DOHH2 (cell line): ENCODE results near the gene SNCB.
A peak's percentile ranks its signal among the peaks of the same experiment; 100 is the strongest.

Experiments used
- H3F3A ChIP-seq: fragments of 200-600 bp; sonication (generic), shearing (Covaris generic); 2 replicates; pipeline ENCODE4 v1.6.0; 2016; ENCODE audit warnings: antibody characterized with exemption, mild to moderate bottlenecking; ENCODE audit not compliant: control insufficient read depth, insufficient read depth
- H3K27ac ChIP-seq: fragments of 200-600 bp; sonication (generic); 2 replicates; pipeline ENCODE4 v1.5.1; 2014; ENCODE audit warnings: low read depth, mild to moderate bottlenecking, low read length, moderate library complexity
- H3K27me3 ChIP-seq: fragments of 200-600 bp; sonication (generic); 2 replicates; pipeline ENCODE4 v1.6.1; 2014; ENCODE audit warnings: mild to moderate bottlenecking, low read length, mixed read lengths; ENCODE audit not compliant: control insufficient read depth
- H3K36me3 ChIP-seq: fragments of 200-600 bp; sonication (generic); 2 replicates; pipeline ENCODE4 v1.6.1; 2014; ENCODE audit warnings: mild to moderate bottlenecking, low read length, moderate library complexity, mixed read lengths; ENCODE audit not compliant: control insufficient read depth
- H3K4me1 ChIP-seq: fragments of 200-600 bp; sonication (generic); 2 replicates; pipeline ENCODE4 v1.6.1; 2014; ENCODE audit warnings: mild to moderate bottlenecking, low read length, mixed read lengths; ENCODE audit not compliant: control insufficient read depth
- H3K4me2 ChIP-seq: fragments of 200-600 bp; sonication (generic); 2 replicates; pipeline ENCODE4 v1.6.0; 2014; ENCODE audit warnings: mild to moderate bottlenecking, low read length, moderate library complexity
- H3K4me3 ChIP-seq: fragments of 200-600 bp; sonication (generic); 2 replicates; pipeline ENCODE4 v1.5.1; 2014; ENCODE audit warnings: mild to moderate bottlenecking, low read length, mixed read lengths
- H3K79me2 ChIP-seq: fragments of 200-600 bp; sonication (generic); 2 replicates; pipeline ENCODE4 v1.6.1; 2014; ENCODE audit warnings: mild to moderate bottlenecking, low read length, mixed read lengths; ENCODE audit not compliant: control insufficient read depth
- H3K9me2 ChIP-seq: fragments of 200-600 bp; sonication (generic); replicated peaks from 2 replicates; pipeline ENCODE4 v1.6.1; 2014; ENCODE audit warnings: mild to moderate bottlenecking, low read length, mixed read lengths; ENCODE audit not compliant: control insufficient read depth
- H3K9me3 ChIP-seq: fragments of 200-600 bp; sonication (generic); 2 replicates; pipeline ENCODE4 v1.6.1; 2014; ENCODE audit warnings: antibody characterized with exemption, low read length, mixed read lengths; ENCODE audit not compliant: control insufficient read depth, insufficient read depth
- H4K20me1 ChIP-seq: fragments of 200-600 bp; sonication (generic); 2 replicates; pipeline ENCODE4 v1.6.0; 2014; ENCODE audit warnings: low read depth, mild to moderate bottlenecking, antibody characterized with exemption, low read length, moderate library complexity; ENCODE audit not compliant: control insufficient read depth, insufficient read depth
- CTCF ChIP-seq: fragments of 200-600 bp; sonication (generic); IDR thresholded peaks from one replicate; pipeline ENCODE4 v1.5.1; 2014; ENCODE audit warnings: antibody characterized with exemption, mild to moderate bottlenecking, low read depth, low read length; ENCODE audit not compliant: poor library complexity, severe bottlenecking
- EZH2phosphoT487 ChIP-seq: fragments of 200-600 bp; sonication (generic); IDR thresholded peaks from 2 replicates; pipeline ENCODE4 v1.6.1; 2017; ENCODE audit warnings: borderline replicate concordance, mild to moderate bottlenecking, antibody characterized with exemption, low read length, moderate library complexity, mixed read lengths

The SNCB gene

GRCh38 chr5:176630681-176631222 lies 418 bp upstream of the SNCB start:
- no peaks in the 10 kb centered on the region for H3K79me2 ChIP-seq
- H4K20me1 ChIP-seq, result no peaks in the 10 kb centered on the region
- H3K9me3 ChIP-seq, result no peaks in the 10 kb centered on the region
- peak overlapping the region; percentile 75 for H3K4me2 ChIP-seq
- H3K4me1 ChIP-seq, result peaks cover 91% of the 10 kb centered on the region
- no peaks in the 10 kb centered on the region for H3K9me2 ChIP-seq
- peaks cover 8% of the 10 kb centered on the region for H3K27me3 ChIP-seq
- H3K4me3 ChIP-seq, result peak overlapping the region; percentile 72
- 0 out of 2 replicates have a peak, but pooled peaks cover 6% of the 10 kb centered on the region for H3F3A ChIP-seq
- no peak for TF ChIP-seq EZH2phosphoT487
- no peak for TF ChIP-seq CTCF
- peak overlapping the region; percentile 36 for H3K27ac ChIP-seq
- no peaks in the 10 kb centered on the region for H3K36me3 ChIP-seq

GRCh38 chr5:176629317-176629852 lies 949 bp downstream of the SNCB start:
- H3K9me2 ChIP-seq, result no peaks in the 10 kb centered on the region
- H3K4me2 ChIP-seq, result peak overlapping the region; percentile 75
- no peaks in the 10 kb centered on the region for H3K79me2 ChIP-seq
- H3K27me3 ChIP-seq, result peaks cover 8% of the 10 kb centered on the region
- no peak for TF ChIP-seq CTCF
- no peak for TF ChIP-seq EZH2phosphoT487
- no peaks in the 10 kb centered on the region for H3K9me3 ChIP-seq
- peak overlapping the region; percentile 72 for H3K4me3 ChIP-seq
- H3K36me3 ChIP-seq, result no peaks in the 10 kb centered on the region
- H4K20me1 ChIP-seq, result no peaks in the 10 kb centered on the region
- H3K27ac ChIP-seq, result no peak overlapping the region
- H3K4me1 ChIP-seq, result peaks cover 85% of the 10 kb centered on the region
- 0 out of 2 replicates have a peak, but pooled peaks cover 7% of the 10 kb centered on the region for H3F3A ChIP-seq

GRCh38 chr5:176628406-176629228 lies 1.7 kb downstream of the SNCB start:
- H3K27ac ChIP-seq, result no peak overlapping the region
- H3K4me2 ChIP-seq, result peak overlapping the region; percentile 75
- H3K9me3 ChIP-seq, result no peaks in the 10 kb centered on the region
- H3F3A ChIP-seq, result 0 out of 2 replicates have a peak, but pooled peaks cover 7% of the 10 kb centered on the region
- peak overlapping the region; percentile 22 for H3K4me3 ChIP-seq
- no peak for TF ChIP-seq CTCF
- TF ChIP-seq EZH2phosphoT487, result no peak
- peaks cover 77% of the 10 kb centered on the region for H3K4me1 ChIP-seq
- H3K27me3 ChIP-seq, result peaks cover 8% of the 10 kb centered on the region
- H3K79me2 ChIP-seq, result no peaks in the 10 kb centered on the region
- no peaks in the 10 kb centered on the region for H3K9me2 ChIP-seq
- no peaks in the 10 kb centered on the region for H4K20me1 ChIP-seq
- no peaks in the 10 kb centered on the region for H3K36me3 ChIP-seq
